8988T (cell line): ENCODE data around the gene AKAP12.

Experiments used
- DNase-seq: peaks from one replicate; pipeline ENCODE4 v3.0.0; 2011

AKAP12 gene

DNA sequence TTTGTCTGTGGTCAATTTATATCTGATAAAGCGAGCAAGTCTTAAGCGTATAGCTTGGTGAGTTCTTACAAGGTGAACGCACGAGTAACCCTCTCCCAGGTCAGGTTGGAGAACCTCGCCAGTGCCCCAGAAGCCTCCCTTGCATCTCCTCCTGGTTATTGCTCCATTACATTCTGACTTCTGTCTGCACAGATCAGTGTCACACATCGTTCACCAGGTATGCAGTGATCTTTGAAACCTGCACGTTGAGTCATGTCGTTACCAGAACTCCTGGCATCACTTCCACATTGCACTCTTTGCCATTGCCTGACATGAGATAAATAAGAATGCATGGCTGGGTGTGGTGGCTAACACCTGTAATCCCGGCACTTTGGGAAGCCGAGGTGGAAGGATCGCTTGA, 44.2 kb downstream of the AKAP12 start:
- DNase-seq, result no peak

DNA sequence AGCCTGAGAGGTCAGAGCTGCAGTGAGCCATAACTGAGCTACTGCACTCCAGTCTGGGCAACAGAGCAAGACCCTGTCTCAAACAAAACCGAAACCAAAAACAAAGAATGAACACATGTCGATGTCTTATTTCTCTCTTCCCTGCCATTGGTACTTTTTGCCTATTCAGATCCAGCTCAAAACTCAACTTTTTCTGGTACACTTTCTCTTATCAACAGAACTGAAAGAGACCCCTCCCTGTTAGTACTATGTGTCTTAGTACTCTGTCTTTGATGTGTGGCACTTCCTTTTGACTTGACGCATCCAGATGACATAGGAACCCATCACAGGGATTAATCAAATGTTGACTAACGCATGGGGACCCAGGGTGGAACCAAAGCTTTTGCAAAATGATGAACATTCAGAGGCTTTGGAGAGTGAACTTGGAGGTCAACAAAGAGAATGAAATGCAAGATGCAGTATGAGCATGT, 44.8 kb downstream of the AKAP12 start:
- DNase-seq, result no peak

DNA sequence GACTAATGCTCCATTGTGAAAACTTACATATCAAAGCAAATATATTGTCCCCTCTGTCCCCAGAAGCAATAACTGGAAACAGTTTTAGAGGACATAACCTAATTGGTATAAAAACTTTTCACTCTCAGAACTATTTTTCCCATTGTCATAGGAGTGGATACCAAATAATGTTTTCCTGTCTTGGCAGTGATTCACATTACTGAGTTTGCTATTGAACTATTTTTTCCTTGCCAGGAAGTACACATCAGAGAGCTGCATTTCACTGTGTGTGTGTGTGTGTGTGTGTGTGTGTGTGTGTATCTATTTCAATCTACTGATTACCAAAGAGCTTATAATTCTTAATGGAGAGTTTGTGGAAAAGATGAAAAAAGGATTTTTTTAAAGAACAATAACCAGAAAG, 45.4 kb downstream of the AKAP12 start:
- no peak for DNase-seq

DNA sequence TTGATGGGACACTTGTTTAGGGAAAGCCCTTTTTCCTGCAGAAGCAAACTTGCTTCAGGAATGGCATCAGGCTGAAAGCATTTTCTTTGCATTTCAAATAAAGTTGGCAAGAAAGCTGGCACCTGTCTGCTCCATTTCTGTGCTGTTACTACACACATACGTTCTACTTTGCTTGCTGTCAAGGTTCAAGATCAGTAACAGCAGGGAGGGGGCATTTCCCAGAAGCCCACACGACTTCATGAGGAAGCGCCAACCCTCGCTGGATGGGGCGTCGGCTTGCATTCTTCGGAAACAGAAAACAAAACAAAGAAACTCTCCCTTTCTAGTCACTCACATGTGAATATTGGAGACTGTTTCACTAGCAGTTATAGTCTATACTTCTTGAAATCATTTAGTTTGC, 46.4 kb downstream of the AKAP12 start:
- DNase-seq, result no peak

DNA sequence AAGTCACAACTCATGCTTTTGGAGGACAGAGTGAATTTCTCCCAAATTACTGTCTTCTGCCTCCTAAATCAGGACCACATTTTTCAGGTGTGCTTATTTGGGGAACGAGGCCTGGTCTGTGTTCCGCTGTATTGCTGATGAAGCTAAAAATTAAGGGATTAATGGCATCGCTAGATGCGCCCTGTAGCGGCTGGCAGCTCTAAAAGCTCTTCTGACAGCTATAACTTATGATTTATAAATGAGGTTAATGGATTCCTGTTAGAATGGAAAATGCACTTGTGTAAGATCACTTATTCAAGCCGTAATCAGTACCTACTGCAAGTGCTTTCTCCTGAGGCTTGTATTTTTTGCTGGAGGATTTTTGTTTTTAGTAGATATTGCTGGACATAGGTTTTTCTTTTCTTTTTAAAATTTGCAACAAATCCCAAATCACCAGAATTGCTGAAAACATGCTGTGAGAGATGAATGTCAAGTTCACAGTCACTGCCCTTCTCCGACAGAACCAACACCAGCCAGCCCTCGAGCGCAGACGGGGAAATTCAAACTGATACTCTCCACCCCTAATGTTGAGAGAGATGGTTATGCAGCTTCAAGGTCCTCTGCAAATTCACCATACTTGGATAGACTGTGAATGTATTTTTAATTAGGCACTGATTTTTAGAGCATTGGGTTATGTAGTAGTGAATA, 49.1 kb downstream of the AKAP12 start:
- DNase-seq, result no peak

DNA sequence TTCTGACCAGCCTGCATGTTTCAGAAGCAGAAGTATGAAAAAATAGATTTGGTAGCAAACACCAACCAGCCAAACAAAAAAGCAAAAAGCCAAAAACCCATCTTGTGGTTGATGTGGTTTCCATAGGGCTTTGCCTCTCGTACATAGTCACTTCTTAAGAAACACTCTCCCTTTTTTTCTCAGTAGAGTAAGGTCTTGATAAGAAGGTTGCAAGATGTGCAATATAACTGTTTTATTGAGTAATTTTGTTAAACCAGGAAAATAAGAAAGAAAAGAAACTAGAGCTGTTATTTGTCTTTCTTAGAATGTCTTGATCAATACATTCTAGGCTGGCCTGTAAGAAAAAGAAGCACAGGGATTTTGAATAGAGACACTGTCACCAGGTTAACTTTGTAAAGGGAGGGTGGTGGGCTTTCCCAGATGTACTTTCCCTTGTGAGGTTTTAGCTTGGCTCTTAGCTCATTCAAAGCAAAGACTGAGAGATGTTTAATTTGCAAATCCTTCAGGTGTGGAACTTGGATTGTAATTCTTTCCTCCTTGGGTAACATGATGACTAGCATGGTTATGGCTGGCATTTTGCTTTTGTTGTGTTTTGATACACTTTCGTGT, 49.7 kb downstream of the AKAP12 start:
- DNase-seq, result no peak

DNA sequence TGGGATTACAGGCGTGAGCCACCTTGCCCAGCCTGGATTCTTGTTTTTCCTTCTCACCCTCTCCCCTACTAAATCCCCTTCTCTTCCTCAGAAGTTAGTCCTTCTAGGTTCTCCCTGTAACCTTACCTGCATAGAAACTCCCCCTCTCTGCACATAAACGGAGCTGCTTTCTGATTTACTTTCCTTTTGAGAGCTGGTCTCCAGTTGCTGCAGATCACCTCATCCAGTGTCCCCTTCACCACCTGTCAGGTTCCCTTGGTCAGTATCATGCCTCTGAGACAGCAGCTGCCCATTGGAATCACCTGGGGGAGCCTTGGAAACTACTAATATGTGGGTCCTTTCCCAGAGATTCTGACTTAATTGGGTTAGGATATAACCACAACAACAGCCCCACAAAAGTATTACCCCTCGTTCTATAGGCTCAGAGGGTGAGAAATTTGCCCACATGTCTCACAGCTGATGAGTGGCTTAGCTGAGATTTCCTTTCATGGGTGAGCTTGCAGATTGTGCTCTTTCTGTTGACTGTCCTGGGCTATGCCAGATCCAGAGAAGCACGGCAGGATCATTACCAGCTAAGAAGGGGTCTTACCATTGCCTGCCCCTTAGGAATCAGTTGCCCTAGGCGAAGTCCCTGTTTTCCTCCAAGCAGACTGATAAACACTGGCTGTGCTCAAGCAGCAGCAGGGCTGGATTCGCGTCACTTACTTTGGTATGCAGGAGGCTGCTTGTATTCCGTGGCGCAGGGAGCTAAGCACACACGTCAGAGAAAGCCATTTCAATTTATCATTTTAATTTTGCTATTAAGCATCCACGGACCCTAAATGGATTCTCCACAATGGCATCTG, 51.3 kb downstream of the AKAP12 start:
- no peak for DNase-seq

DNA sequence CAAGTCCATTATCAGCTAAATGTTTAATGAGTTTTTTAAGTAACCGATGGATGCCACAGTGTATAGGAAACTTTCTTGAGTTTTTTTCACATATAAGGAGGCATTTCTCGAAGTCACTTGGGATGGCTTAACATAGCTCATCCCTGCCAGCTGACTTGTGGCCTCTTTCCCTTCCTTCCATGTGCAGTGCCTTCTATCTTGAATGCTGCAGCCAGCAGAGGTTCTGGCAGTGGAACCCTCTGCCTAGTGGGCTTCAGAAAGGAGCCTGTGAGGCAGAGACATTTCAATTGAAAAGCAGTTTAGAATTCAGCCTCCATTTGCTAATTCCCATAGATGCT, 51.9 kb downstream of the AKAP12 start:
- no peak for DNase-seq

DNA sequence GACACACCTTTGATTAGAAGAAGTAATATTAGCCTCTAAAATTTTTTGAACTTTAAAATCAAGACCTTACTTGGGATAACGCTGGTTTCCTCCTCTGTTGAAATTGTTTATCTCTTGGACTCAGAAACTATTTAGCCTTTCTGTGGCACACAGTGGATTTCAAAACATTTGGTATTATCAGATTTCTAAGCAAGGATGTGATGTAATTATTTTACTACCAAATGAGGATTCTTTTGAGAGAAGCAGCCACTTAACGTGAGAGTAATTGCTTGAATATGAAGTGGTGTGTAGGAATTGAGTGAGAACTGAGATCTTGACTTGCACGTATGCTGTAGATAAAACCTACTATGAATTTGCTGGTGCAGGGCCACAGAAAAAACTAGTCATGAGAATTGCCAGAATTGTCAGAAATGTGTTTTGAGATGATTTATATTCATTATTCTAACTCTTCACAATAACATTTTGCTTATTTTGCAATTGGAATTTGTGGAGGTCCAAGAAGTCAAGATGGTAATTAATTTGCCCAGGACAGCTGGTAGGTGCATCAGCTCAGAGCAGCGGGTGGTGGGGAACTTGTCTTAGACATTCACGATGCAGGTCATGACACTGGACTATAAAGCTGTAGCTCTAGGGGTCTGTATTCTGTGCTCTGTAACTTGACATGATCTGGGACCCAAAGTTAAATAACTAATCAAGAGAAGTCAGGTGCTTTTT, 53.4 kb downstream of the AKAP12 start:
- DNase-seq, result no peak

DNA sequence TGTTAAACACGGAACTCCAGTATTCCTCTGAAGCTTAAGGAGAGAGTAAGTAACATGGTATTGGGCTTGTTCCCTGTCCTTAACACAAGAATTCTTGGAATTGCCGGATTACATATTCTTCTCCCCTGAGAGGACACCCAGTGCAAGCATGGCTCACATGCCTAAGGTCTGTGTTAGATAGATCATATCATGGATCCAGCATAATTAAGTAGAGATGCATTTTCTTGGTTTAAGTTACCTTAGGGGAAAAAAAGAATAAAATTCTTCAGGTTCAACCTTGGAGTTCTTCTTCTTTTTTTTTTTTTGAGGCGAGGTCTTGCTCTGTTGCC, 53.9 kb downstream of the AKAP12 start:
- DNase-seq, result no peak

DNA sequence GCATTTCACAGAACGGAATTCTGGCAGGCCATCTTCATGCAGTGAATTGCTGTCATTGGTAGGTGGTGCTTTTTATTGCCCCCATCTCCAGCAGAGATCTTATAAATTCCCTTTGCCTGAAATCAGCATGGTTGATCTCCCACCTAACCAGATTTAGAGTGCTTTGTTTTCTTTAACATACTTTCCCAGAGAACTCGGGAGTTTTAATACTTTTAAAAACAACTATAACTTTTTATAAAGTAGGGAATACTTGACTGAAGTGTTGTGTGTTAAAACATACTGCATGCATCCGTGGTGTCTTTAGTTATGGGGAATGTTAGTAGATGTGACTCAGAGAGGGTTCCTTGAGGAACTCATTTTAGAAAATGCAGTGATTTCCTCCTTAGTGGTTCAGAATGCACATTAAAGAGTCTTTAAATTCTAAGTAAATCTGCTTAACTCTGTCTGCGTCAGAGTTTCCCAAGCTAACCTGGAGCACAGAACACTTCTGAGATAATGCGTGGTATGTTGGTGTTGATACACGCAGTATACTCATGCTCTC, 54.9 kb downstream of the AKAP12 start:
- DNase-seq, result no peak

DNA sequence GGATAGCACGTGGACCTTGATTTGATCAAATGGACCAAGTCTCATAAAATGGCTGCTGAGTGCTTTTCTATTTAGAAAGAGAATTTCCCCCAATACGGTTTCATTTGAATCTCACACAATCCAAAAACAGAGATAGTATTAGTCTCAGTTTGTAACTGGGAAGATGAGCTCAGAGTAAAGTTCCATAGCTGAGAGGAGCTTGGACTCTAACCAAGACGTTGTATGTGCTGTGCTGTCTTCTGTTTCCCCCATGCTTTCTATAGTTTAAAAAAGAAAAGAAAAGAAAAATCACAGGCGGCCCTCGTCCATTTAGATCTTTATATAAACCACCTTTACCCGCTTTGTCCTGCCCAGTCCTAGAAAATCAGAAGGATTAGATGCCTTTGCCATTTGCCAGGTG, 58.1 kb downstream of the AKAP12 start:
- DNase-seq, result no peak

DNA sequence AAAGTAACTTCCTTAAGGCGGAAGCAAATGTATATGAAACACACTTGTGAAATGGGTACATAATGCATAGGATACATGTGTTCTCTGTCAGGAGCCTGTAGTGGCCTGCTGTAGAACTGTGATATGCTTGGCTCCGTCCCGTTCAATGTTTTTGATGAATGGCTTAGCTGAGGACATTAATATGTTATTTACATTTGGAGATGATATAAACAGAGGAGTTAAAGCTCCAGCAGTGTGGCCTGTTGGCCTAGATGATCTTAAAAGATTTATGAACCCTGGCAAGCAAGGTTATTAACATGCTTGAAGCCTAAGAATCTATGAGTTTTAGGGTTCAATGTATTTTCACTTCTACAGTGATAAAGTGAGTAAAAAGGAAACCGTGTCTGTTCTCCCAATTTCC, 59.2 kb downstream of the AKAP12 start:
- no peak for DNase-seq

DNA sequence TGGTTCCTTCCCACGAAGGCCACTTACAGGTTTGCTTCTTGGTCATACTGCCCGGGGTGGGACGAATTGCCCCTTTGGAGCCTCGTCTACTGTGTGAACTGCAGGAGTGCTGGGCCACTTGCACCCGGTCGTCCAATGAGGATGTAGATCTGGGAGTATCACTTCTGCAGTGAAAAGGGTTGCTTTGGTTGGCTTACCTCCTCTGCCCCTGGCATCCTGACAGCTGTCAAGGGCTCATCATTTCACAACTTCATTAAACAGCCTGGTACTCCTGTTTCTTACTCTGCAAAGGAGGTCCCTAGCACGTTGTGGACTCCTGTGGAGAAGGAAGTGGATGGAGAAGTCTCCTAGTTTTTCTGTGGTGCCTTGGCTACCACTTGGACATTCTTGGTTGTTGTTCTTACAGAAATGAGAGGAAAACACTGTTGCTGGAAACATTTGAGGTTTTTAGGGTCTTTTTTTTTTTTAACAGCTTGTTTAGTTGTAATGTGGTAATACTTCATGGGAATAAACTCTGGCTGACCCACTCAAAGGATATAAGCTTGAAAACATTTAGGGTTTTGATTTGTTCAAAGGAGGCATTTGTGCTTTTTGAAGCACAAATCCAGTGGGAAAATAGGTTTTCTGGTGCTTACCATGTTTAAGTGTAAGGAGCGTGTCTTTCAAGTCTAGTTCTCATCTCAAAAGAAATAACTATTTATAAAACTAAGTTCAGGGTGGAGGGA, 60.7 kb downstream of the AKAP12 start:
- no peak for DNase-seq

DNA sequence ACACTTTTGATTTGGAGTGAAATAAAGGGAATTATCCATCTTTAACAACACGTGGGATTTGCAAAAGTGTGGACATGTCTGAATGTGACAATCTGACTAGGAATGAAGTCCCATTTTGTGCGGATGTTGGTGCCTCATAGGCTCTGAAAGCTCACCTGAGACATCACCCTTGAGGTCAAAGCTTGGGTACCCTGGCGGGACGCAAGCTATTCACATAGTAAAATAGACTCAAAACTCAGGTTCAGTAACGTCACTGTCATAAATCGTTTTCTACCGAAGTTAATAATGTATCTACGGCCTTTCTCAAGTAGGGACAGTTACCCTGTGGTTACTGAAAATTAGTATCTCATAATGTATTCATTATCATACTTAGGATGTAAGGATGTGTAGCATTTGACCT, 61.8 kb downstream of the AKAP12 start:
- no peak for DNase-seq

DNA sequence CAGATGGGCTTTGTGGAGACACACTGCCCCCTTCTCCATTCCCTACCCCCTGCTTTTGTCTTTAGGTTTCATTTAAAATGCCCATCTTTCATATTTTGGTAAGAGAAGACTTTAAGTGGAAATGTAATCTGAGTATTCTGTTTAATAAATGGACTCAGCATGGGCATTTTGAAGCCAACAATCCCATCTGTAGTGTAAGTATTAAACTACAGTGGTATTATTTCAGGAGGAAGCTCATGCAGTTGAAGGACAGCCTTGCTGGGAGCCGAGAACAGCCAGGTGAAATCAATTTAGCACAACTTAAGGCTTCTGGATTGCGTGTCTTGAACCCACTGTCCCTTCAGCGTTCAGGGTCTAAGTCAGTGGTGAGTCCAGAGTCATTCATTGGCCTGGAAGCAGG, 63.5 kb downstream of the AKAP12 start:
- no peak for DNase-seq

DNA sequence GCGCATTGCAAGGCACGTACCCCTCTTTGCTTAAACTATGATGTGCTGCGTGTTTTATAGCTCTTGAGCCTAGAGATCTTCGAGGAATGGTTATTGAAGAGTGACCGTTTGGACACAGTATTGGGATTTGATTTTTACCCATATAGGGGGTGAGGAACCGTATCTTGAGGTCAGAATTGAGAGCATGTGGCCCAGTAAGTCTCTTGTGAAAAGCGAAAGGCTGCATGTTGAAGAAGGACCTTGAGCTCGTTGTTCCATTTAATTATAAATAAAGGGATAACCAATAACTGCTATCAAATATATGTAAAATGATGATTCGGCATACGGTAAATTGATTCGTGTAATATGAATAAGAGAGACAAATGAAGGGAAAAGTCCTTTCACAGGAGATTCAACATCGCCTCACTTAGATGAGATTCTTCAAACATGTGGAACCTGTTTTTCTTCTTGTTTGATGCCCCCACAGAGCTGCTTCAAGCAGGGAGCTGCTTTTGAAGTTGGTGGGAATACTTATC, 66.6 kb downstream of the AKAP12 start:
- DNase-seq, result no peak

DNA sequence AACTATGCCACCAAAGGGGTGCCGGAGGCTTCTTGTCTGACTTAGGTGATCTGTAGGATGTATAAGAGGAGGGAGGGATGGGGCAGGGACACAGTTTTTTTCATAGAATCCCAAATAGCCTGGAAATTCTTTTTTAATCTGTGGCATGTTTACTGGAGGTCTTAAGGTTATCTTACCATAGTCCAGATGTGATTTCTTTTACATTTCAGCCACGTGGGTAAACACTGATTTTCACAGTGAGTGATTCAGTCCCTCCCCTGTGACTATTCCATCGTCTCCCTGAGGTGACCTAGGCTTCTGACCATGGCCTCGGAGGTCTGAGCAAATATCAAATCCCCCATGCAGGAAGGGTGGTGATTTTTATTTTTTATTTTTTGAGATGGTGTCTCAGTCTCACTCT, 67.7 kb downstream of the AKAP12 start:
- DNase-seq, result no peak

DNA sequence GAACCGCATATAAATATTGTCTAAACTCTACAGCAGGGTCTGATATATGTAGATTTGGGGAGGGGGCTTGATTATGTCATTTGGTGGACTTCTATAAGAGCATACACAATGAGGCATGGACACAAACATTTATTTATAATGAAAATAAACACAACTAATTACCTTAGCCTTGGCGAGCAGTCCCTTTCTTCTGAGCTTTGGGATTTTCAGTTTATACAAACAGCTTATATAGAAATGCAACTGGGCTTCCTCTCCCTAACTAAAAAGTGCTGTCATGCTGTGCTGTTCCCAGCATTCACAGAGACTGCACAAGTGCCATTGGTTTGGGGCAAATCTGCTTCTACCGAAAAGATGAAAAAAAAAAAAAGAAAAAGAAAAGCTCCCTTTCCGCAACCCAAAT, 69.9 kb downstream of the AKAP12 start:
- no peak for DNase-seq

DNA sequence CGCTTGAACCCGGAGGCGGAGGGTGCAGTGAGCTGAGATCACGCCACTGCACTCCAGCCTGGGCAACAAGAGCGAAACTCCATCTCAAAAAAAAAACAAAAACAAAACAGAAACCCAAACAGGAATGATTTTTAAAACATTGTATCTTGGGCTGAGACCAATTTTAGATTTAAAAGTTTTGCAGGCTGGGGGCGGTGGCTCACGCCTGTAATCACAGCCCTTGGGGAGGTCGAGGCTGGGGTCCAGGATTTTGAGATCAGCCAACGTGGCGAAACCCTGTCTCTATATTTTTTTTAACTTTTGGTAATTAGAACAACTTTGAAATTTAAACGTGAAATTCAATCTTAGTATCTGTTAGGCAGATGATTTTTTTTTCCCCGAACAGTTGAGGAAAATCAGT, 70.5 kb downstream of the AKAP12 start:
- DNase-seq, result no peak

DNA sequence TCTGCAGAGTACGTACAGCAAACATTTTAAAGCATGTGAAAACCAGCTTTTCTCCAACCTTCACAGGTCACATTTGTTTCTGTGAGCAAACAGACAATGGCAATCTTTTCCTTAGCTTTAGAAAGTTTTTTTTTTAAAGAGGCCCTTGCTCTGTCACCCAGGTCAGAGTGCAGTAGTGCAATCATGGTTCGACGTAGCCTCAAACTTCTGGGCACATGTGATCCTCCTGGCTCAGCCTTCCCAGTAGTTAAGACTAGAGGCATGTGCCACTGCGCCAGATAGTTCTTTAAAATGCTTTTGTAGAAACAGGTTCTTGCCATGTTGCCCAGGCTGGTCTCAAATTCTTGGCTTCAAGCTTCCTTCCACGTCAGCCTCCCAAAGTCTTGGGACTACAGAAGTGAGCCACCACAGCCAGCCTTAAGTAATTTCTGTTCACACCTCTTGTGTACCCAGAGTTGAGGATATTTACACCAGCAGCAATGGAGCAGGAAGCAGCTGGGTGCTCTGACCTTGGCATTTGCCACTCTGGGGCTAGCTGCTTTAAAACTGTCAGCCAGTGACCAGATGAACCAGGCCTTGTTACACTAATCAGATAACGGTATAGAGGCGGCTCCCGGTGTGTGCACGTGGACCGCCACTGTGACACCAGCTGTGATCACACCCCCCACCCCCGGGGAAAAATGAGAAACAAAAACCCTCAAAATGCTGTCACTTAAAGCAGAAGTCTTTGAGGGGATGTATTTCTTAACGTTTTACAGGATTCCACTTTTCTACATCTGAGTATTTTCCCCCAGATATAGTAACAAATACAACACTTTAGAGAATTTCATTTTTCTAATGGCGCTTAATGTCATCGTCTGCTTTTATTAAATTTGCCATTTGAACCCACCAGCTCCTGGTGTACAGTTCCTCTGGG, 71.3 kb downstream of the AKAP12 start:
- no peak for DNase-seq
